Naive B cell (primary cell): Measurements from ENCODE around the gene OR52A5. TPM values are rescaled to one million over a fixed set of nuclear protein-coding genes. Genes with fewer than 3 reads are reported as not detected.

ENCODE experiments used
- ATAC-seq, 2 donors: fragments of 150-1000 bp; cut with Tn5 transposase; 2 replicates each; pipeline ENCODE4 v1.10.0; 2021; ENCODE audit warnings: low read depth in 2 of 2, mild to moderate bottlenecking in 2 of 2, moderate library complexity in 2 of 2
- DNase-seq: peaks from one replicate; pipeline ENCODE4 v3.0.0; 2022
- H3K27ac Mint-ChIP-seq, 6 donors: one replicate each; pipeline ENCODE4 v1.8.0; 2020 to 2022; ENCODE audit warnings: mild to moderate bottlenecking in 6 of 6, mixed read lengths in 6 of 6, moderate library complexity in 5 of 6, inconsistent platforms in 2 of 6
- H3K27me3 Mint-ChIP-seq, 3 donors: one replicate each; pipeline ENCODE4 v1.8.0; 2021 to 2022; ENCODE audit warnings: mixed read lengths in 3 of 3, mild to moderate bottlenecking in 1 of 3
- H3K36me3 Mint-ChIP-seq, 2 donors: one replicate each; pipeline ENCODE4 v1.8.0; 2020 to 2022; ENCODE audit warnings: mixed read lengths in 2 of 2, inconsistent platforms in 1 of 2, mild to moderate bottlenecking in 1 of 2
- H3K4me1 Mint-ChIP-seq, 3 donors: one replicate each; pipeline ENCODE4 v1.8.0; 2020 to 2022; ENCODE audit warnings: mixed read lengths in 3 of 3, inconsistent platforms in 1 of 3, mild to moderate bottlenecking in 1 of 3, moderate library complexity in 1 of 3
- H3K4me3 Mint-ChIP-seq, 8 donors: one replicate each; pipeline ENCODE4 v1.8.0; 2020 to 2022; ENCODE audit warnings: mild to moderate bottlenecking in 8 of 8, mixed read lengths in 8 of 8, moderate library complexity in 8 of 8, inconsistent platforms in 2 of 8
- H3K9me3 Mint-ChIP-seq, 7 donors: one replicate each; pipeline ENCODE4 v1.8.0; 2020 to 2022; ENCODE audit warnings: mixed read lengths in 7 of 7, mild to moderate bottlenecking in 5 of 7, inconsistent platforms in 2 of 7, moderate library complexity in 1 of 7
- polyA plus RNA-seq, 6 donors: library from polyadenylated mRNA; unstranded; fragments of 300-500 nt; fragmentation: Illumina TruSeq; gene quantifications; one replicate each; pipeline ENCODE4 v1.2.3, GENCODE V29; 2021; ENCODE audit warnings: low read depth in 6 of 6

The OR52A5 gene
- polyA plus RNA-seq, 6 donors from 2014 or later, result not detected

GRCh38 chr11:5137014-5137413 lies 1.1 kb downstream of the OR52A5 start:
- no peaks in the 10 kb centered on the region for H3K36me3 Mint-ChIP-seq
- ATAC-seq (no peak), DNase-seq (no peak)
- H3K4me1 Mint-ChIP-seq, result no peaks in the 10 kb centered on the region
- peaks cover 0 to 11% (median 0%) of the 10 kb centered on the region in 3 donors for H3K27me3 Mint-ChIP-seq
- H3K4me3 Mint-ChIP-seq, result no peak overlapping the region
- H3K27ac Mint-ChIP-seq, result no peak overlapping the region
- no peaks in the 10 kb centered on the region for H3K9me3 Mint-ChIP-seq

GRCh38 chr11:5136261-5136660 lies 1.9 kb downstream of the OR52A5 start:
- no peaks in the 10 kb centered on the region for H3K9me3 Mint-ChIP-seq
- H3K36me3 Mint-ChIP-seq, result no peaks in the 10 kb centered on the region
- DNase-seq (no peak), ATAC-seq (no peak)
- H3K27ac Mint-ChIP-seq, result no peak overlapping the region
- no peaks in the 10 kb centered on the region for H3K4me1 Mint-ChIP-seq
- H3K27me3 Mint-ChIP-seq, result peaks cover 0 to 14% (median 5%) of the 10 kb centered on the region in 3 donors
- H3K4me3 Mint-ChIP-seq, result no peak overlapping the region

DNA sequence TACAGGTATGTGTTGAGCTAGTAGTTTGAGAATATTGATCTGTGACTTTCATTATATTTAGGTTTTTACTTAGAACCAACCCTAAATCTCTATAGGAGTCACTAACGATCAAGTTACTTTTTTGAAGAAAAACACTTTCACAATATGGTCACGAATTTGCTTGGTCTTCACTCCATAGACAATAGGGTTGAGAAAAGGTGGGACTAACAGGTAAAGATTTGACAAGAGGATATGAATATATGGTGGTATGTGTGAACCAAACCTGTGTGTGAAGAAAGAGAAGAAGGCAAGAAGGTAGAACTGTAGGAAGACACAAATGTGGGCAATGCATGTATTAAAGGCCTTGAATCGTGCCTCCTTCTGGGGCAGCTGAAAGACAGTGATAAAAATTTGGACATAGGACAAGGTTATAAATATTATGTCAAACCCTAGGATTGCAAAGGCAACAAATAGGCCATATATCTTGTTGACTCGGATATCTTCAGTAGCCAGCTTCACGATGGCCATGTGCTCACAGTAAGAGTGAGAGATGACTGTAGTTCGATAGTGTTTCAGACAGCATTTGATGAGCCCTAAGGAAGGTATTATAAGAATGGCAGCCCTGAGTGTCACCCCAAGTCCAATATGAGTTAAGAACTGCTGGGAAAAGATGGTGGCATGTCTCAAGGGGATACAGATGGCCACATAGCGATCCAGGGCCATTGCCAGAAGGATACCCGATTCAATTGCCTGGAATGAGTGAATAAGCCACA lies 6.4 kb downstream of the OR52A5 start:
- Mint-ChIP-seq H3K9me3 (peaks cover 0 to 1% (median 0%) of the 10 kb centered on the region in 7 donors), H3K4me3 (no peak overlapping the region), H3K27me3 (peaks cover 0 to 10% (median 4%) of the 10 kb centered on the region in 3 donors), H3K36me3 (no peaks in the 10 kb centered on the region), H3K4me1 (no peaks in the 10 kb centered on the region), H3K27ac (no peak overlapping the region)
- no peak for ATAC-seq
- DNase-seq, result no peak

GRCh38 chr11:5129457-5129877 lies 8.7 kb downstream of the OR52A5 start:
- no peak overlapping the region for H3K4me3 Mint-ChIP-seq
- peaks cover under 1 to 19% (median 4%) of the 10 kb centered on the region in 3 donors for H3K27me3 Mint-ChIP-seq
- H3K36me3 Mint-ChIP-seq, result no peaks in the 10 kb centered on the region
- DNase-seq (no peak), ATAC-seq (no peak)
- H3K4me1 Mint-ChIP-seq, result no peaks in the 10 kb centered on the region
- no peak overlapping the region for H3K27ac Mint-ChIP-seq
- peaks cover 0 to 3% (median 0%) of the 10 kb centered on the region in 7 donors for H3K9me3 Mint-ChIP-seq

DNA sequence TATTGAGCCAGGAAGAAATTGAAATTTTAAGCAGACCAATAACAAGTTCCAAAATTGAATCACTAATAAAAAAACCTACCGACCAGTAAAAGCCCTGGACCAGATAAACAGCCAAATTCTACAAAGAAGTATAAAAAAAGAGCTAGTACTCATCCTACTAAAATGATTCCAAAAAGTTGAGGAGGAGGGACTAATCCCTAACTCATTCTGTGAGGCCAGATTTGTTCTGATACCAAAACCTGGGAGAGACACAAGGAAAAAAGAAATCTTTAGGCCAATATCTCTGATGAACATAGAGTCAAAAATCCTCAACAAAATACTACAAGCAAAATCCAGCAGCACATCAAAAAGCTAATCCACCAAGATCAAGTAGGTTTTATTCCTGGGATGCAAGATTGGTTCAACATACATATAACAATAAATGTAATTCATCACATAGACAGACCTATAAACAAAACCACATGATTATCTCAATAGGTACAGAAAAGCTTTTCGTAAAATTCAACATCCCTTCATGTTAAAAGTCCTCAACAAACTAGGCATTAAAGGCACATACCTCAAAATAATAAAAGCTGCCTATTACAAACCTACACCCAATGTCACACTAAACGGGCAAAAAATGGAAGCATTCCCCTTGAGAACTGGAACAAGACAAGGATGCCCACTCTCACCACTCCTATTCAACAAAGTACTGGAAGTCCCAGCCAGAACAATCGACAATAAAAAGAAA lies 13.1 kb downstream of the OR52A5 start:
- Mint-ChIP-seq H3K9me3 (peaks cover 0 to 3% (median 0%) of the 10 kb centered on the region in 7 donors), H3K36me3 (no peaks in the 10 kb centered on the region), H3K4me3 (no peak overlapping the region), H3K4me1 (no peaks in the 10 kb centered on the region), H3K27ac (no peak overlapping the region), H3K27me3 (peaks cover 17 to 29% (median 18%) of the 10 kb centered on the region in 3 donors)
- DNase-seq, result no peak
- no peak for ATAC-seq

DNA sequence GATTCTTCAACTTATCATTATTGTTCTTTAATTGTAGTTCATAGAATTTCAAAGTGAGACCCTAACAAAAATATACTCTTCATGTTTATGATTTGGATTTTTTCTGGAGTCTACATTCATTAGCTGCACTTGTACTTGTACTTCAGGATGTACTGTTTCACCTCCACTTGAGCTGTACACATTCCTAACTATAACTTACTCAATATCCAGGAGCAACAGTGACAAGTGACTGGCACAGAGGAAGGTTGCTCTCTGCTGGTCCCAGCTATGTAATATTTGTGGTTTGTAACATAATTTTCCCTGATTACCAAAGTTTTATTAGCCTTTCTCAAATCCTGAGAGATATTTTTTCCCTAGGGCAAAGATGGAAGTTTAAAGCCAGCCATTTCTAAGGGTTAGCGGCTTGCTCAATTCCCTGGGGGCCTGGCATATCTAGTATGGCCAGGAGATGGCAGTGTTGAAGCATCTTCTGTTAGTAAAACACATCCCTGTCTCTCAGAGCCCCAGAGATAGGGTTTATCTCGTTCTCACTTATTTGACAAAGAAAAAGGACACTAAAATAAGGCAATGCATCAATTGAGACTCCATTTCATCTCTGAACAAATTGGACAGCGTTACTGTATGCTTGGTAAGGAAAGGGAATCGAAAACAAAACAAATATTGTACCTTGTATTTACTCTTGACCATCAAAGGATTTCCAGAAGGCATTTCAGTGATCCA lies 14.2 kb downstream of the OR52A5 start:
- peaks cover 0 to 3% (median 0%) of the 10 kb centered on the region in 7 donors for H3K9me3 Mint-ChIP-seq
- ATAC-seq (no peak), DNase-seq (peak; percentile 41)
- no peak overlapping the region for H3K4me3 Mint-ChIP-seq
- H3K27ac Mint-ChIP-seq, result no peak overlapping the region
- no peaks in the 10 kb centered on the region for H3K36me3 Mint-ChIP-seq
- peaks cover 18 to 29% (median 18%) of the 10 kb centered on the region in 3 donors for H3K27me3 Mint-ChIP-seq
- no peaks in the 10 kb centered on the region for H3K4me1 Mint-ChIP-seq

- Mint-ChIP-seq H3K4me1 (no peaks in the 10 kb centered on the region), H3K9me3 (peaks cover 0 to 2% (median 0%) of the 10 kb centered on the region in 7 donors), H3K36me3 (no peaks in the 10 kb centered on the region), H3K27ac (no peak overlapping the region), H3K27me3 (peaks cover 25 to 45% (median 40%) of the 10 kb centered on the region in 3 donors), H3K4me3 (peak overlapping the region in 1 of 8 donors; percentile 83)
- DNase-seq, result no peak
- no peak for ATAC-seq
Measured at GRCh38 chr11:5118893-5119292, 19.3 kb downstream of the OR52A5 start.

DNA sequence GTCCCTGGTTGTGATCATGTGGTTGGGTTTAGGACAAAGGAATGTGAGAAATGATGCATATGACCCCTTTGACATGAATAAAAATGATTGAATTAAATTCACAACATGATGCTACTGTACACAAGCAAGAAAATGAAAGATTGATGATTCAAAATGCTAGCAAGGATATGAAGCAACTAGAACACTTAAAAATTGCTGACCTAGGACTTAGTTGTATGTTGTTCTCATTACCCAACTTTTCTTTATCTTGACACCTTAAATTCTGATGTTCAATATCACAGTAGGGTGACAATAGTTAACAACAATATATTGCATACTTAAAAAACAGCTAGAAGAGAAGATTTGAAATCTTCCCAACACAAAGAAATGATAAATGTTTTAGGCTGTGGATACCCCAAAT lies 20.6 kb downstream of the OR52A5 start:
- Mint-ChIP-seq H3K27me3 (peaks cover 19 to 37% (median 30%) of the 10 kb centered on the region in 3 donors), H3K27ac (no peak overlapping the region), H3K4me3 (no peak overlapping the region), H3K9me3 (peaks cover 0 to 2% (median 0%) of the 10 kb centered on the region in 7 donors), H3K36me3 (no peaks in the 10 kb centered on the region), H3K4me1 (no peaks in the 10 kb centered on the region)
- DNase-seq, result no peak
- ATAC-seq, result no peak

- Mint-ChIP-seq H3K27me3 (peaks cover 12 to 41% (median 30%) of the 10 kb centered on the region in 3 donors), H3K36me3 (no peaks in the 10 kb centered on the region), H3K4me1 (no peaks in the 10 kb centered on the region), H3K9me3 (peaks cover 0 to 2% (median 0%) of the 10 kb centered on the region in 7 donors), H3K27ac (no peak overlapping the region), H3K4me3 (no peak overlapping the region)
- DNase-seq (no peak), ATAC-seq (no peak)
Measured at GRCh38 chr11:5115339-5115738, 22.8 kb downstream of the OR52A5 start.

GRCh38 chr11:5107285-5107684 lies 30.9 kb downstream of the OR52A5 start:
- H3K27me3 Mint-ChIP-seq, result peaks cover under 1 to 11% (median 8%) of the 10 kb centered on the region in 3 donors
- no peak for ATAC-seq
- H3K36me3 Mint-ChIP-seq, result no peaks in the 10 kb centered on the region
- peaks cover 0 to 4% (median 0%) of the 10 kb centered on the region in 7 donors for H3K9me3 Mint-ChIP-seq
- no peak for DNase-seq
- no peak overlapping the region for H3K4me3 Mint-ChIP-seq
- no peaks in the 10 kb centered on the region for H3K4me1 Mint-ChIP-seq
- H3K27ac Mint-ChIP-seq, result no peak overlapping the region

DNA sequence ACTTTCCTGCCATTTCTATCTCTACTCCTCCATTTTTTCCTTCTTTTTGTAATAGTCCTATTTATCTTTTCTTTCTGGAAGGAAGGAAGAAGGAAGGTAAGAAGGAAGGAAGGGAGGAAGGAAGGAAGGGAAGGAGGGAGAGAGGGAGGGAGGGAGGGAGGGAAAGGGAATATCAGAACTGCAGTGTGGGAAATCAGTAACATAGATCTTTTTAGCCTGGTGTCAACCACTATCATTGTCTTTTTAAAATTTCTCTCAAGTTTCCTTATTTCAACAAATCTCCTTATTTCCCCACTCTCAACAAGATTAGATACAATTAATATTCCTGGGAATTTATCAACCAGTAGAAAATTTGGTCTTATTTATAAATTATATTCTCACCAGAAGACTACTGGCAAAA lies 35.1 kb downstream of the OR52A5 start:
- no peaks in the 10 kb centered on the region for H3K36me3 Mint-ChIP-seq
- DNase-seq, result no peak
- peak overlapping the region in 1 of 8 donors; percentile 67 for H3K4me3 Mint-ChIP-seq
- no peaks in the 10 kb centered on the region for H3K4me1 Mint-ChIP-seq
- H3K27me3 Mint-ChIP-seq, result peaks cover 0 to 11% (median 8%) of the 10 kb centered on the region in 3 donors
- no peak for ATAC-seq
- H3K27ac Mint-ChIP-seq, result no peak overlapping the region
- peaks cover 0 to 4% (median 0%) of the 10 kb centered on the region in 7 donors for H3K9me3 Mint-ChIP-seq

DNA sequence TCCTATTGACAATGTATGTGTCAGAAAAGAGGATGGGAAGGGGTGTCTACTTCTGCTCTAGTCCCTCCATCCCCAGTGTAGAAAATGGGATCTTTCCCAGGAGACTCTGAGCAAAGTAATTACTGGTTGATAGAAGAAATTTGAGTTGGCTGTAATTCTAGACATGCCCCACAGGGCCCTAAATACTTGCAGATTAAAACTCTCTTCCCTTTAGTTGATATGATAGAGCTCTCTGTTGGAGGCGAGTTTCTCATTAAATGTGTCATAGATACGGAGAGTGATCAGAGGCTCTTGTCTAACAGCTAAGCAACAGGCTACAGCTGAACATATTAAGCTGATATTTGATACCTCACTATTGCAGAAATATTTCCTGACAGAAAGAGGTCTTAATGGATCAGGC lies 35.9 kb downstream of the OR52A5 start:
- H3K9me3 Mint-ChIP-seq, result peaks cover 0 to 4% (median 0%) of the 10 kb centered on the region in 7 donors
- no peaks in the 10 kb centered on the region for H3K36me3 Mint-ChIP-seq
- ATAC-seq (no peak), DNase-seq (no peak)
- H3K27me3 Mint-ChIP-seq, result peaks cover 0 to 11% (median 8%) of the 10 kb centered on the region in 3 donors
- H3K4me1 Mint-ChIP-seq, result no peaks in the 10 kb centered on the region
- no peak overlapping the region for H3K4me3 Mint-ChIP-seq
- H3K27ac Mint-ChIP-seq, result no peak overlapping the region

- H3K27me3 Mint-ChIP-seq, result peaks cover 0 to 8% (median 5%) of the 10 kb centered on the region in 3 donors
- H3K36me3 Mint-ChIP-seq, result no peaks in the 10 kb centered on the region
- H3K4me3 Mint-ChIP-seq, result no peak overlapping the region
- DNase-seq (no peak), ATAC-seq (no peak)
- no peaks in the 10 kb centered on the region for H3K4me1 Mint-ChIP-seq
- peaks cover 0 to 6% (median 0%) of the 10 kb centered on the region in 7 donors for H3K9me3 Mint-ChIP-seq
- no peak overlapping the region for H3K27ac Mint-ChIP-seq
Measured at GRCh38 chr11:5096011-5096410, 42.1 kb downstream of the OR52A5 start.
